ENCODE data around the gene SAMD1.

The SAMD1 gene

GRCh38 chr19:14090509-14091080 is at the start of gene SAMD1:
SAMD1 (minus strand) TSS chr19:14090751.
- peak; percentile 89 to 90 for DNase-seq

- no peak for DNase-seq
These were observed 49.4 kb upstream of the SAMD1 start for GRCh38 chr19:14139944-14140343.

GRCh38 chr19:14138576-14139265 is 48.2 kb upstream of the SAMD1 start:
- DNase-seq: no peak

- DNase-seq: peak; percentile 100
These were observed 46.1 kb upstream of the SAMD1 start, which contains the start of gene ASF1B for GRCh38 chr19:14136509-14137281. ASF1B (minus strand) TSS chr19:14136589; CDS start chr19:14136456, 133 bp downstream.

GRCh38 chr19:14135985-14136508 is 45.5 kb upstream of the SAMD1 start:
- no peak for DNase-seq

- DNase-seq: no peak
These were observed 44.8 kb upstream of the SAMD1 start for GRCh38 chr19:14135355-14135754.

GRCh38 chr19:14127929-14128509 is 37.5 kb upstream of the SAMD1 start:
- no peak for DNase-seq

GRCh38 chr19:14127176-14127575 is 36.6 kb upstream of the SAMD1 start:
- DNase-seq: no peak

GRCh38 chr19:14122924-14123323 is 32.4 kb upstream of the SAMD1 start:
- DNase-seq: no peak

- DNase-seq: no peak
These were observed 29.9 kb upstream of the SAMD1 start for GRCh38 chr19:14120497-14120780.

- DNase-seq: no peak
These were observed 29.3 kb upstream of the SAMD1 start for GRCh38 chr19:14119644-14120496.

- no peak for DNase-seq
These were observed 28.6 kb upstream of the SAMD1 start for GRCh38 chr19:14119146-14119545.

- peak in 1 of 2 experiments; percentile 32 for DNase-seq
These were observed 27.9 kb upstream of the SAMD1 start for GRCh38 chr19:14118165-14119051.

- DNase-seq: peak; percentile 97 to 99
These were observed 27.2 kb upstream of the SAMD1 start, which contains the start of gene PRKACA for GRCh38 chr19:14117668-14118164. PRKACA (minus strand) TSS chr19:14117762; CDS start chr19:14117547, 215 bp downstream.

GRCh38 chr19:14116918-14117578 is 26.5 kb upstream of the SAMD1 start:
- DNase-seq: peak in 1 of 2 experiments; percentile 10

- no peak for DNase-seq
These were observed 26.0 kb upstream of the SAMD1 start for GRCh38 chr19:14116525-14116917.

GRCh38 chr19:14115756-14116155 is 25.2 kb upstream of the SAMD1 start:
- no peak for DNase-seq

GRCh38 chr19:14114854-14115253 is 24.3 kb upstream of the SAMD1 start:
- no peak for DNase-seq

GRCh38 chr19:14114439-14114838 is 23.9 kb upstream of the SAMD1 start:
- no peak for DNase-seq

GRCh38 chr19:14113762-14114414 is 23.3 kb upstream of the SAMD1 start:
- no peak for DNase-seq
